Stimulated activated naive CD8-positive, alpha-beta T cell treated with anti-CD3 and anti-CD28 coated beads, Interleukin-15, Interleukin-2, amounts not matched to agents 100 ng/mL and 50 ng/mL, for 24 hours (primary cell): Measurements from ENCODE around the gene MAGI1.
"Not testable (repeated sequence)": the region's sequence is repeated elsewhere in the genome, so short reads cannot be mapped to it uniquely, and the experiment has no call there.

Experiments used
- H3K27ac Mint-ChIP-seq: one replicate; pipeline ENCODE4 v1.8.0; 2021; ENCODE audit warnings: mild to moderate bottlenecking, mixed read lengths
- H3K27me3 Mint-ChIP-seq: one replicate; pipeline ENCODE4 v1.8.0; 2021; ENCODE audit warnings: mixed read lengths
- H3K36me3 Mint-ChIP-seq: one replicate; pipeline ENCODE4 v1.8.0; 2021; ENCODE audit warnings: low read depth, mixed read lengths
- H3K4me1 Mint-ChIP-seq: one replicate; pipeline ENCODE4 v1.8.0; 2021; ENCODE audit warnings: low read depth, mixed read lengths
- H3K4me3 Mint-ChIP-seq: one replicate; pipeline ENCODE4 v1.8.0; 2021; ENCODE audit warnings: mild to moderate bottlenecking, mixed read lengths
- H3K9me3 Mint-ChIP-seq: one replicate; pipeline ENCODE4 v1.8.0; 2021; ENCODE audit warnings: mixed read lengths

MAGI1 gene

GRCh38 chr3:66052721-66053549, 14.2 kb upstream of the MAGI1 start:
- Mint-ChIP-seq H3K36me3 (no peaks in the 10 kb centered on the region), H3K27me3 (no peaks in the 10 kb centered on the region), H3K4me3 (no peak overlapping the region), H3K9me3 (peaks cover 5% of the 10 kb centered on the region), H3K4me1 (no peaks in the 10 kb centered on the region), H3K27ac (no peak overlapping the region)

GRCh38 chr3:66050821-66051220, 12.1 kb upstream of the MAGI1 start:
- Mint-ChIP-seq H3K4me3 (no peak overlapping the region), H3K9me3 (peaks cover 5% of the 10 kb centered on the region), H3K27me3 (no peaks in the 10 kb centered on the region), H3K4me1 (no peaks in the 10 kb centered on the region), H3K36me3 (no peaks in the 10 kb centered on the region), H3K27ac (no peak overlapping the region)

GRCh38 chr3:66048051-66048395, 9.3 kb upstream of the MAGI1 start:
- Mint-ChIP-seq H3K27ac (no peak overlapping the region), H3K4me1 (no peaks in the 10 kb centered on the region), H3K36me3 (no peaks in the 10 kb centered on the region), H3K9me3 (peaks cover 5% of the 10 kb centered on the region), H3K27me3 (peaks cover 10% of the 10 kb centered on the region), H3K4me3 (no peak overlapping the region)

GRCh38 chr3:66047311-66048050, 8.8 kb upstream of the MAGI1 start:
- H3K27me3 Mint-ChIP-seq = peaks cover 15% of the 10 kb centered on the region
- H3K4me3 Mint-ChIP-seq = no peak overlapping the region
- H3K9me3 Mint-ChIP-seq = peaks cover 5% of the 10 kb centered on the region
- no peaks in the 10 kb centered on the region for H3K36me3 Mint-ChIP-seq
- no peaks in the 10 kb centered on the region for H3K4me1 Mint-ChIP-seq
- H3K27ac Mint-ChIP-seq = no peak overlapping the region

GRCh38 chr3:66046321-66046720, 7.6 kb upstream of the MAGI1 start:
- H3K4me3 Mint-ChIP-seq, H3K36me3 Mint-ChIP-seq, H3K9me3 Mint-ChIP-seq, H3K27ac Mint-ChIP-seq, H3K4me1 Mint-ChIP-seq: not testable (repeated sequence)
- peaks cover 23% of the 10 kb centered on the region for H3K27me3 Mint-ChIP-seq

GRCh38 chr3:66041828-66042227, 3.1 kb upstream of the MAGI1 start:
- no peaks in the 10 kb centered on the region for H3K9me3 Mint-ChIP-seq
- no peak overlapping the region for H3K4me3 Mint-ChIP-seq
- no peaks in the 10 kb centered on the region for H3K36me3 Mint-ChIP-seq
- peaks cover 62% of the 10 kb centered on the region for H3K27me3 Mint-ChIP-seq
- peaks cover 16% of the 10 kb centered on the region for H3K4me1 Mint-ChIP-seq
- H3K27ac Mint-ChIP-seq = no peak overlapping the region

GRCh38 chr3:66041116-66041515, 2.4 kb upstream of the MAGI1 start:
- Mint-ChIP-seq H3K27ac (no peak overlapping the region), H3K9me3 (no peaks in the 10 kb centered on the region), H3K4me1 (peaks cover 16% of the 10 kb centered on the region), H3K27me3 (peaks cover 69% of the 10 kb centered on the region), H3K36me3 (no peaks in the 10 kb centered on the region), H3K4me3 (no peak overlapping the region)

- H3K27ac Mint-ChIP-seq = no peak overlapping the region
- H3K36me3 Mint-ChIP-seq = no peaks in the 10 kb centered on the region
- H3K4me3 Mint-ChIP-seq = no peak overlapping the region
- peaks cover 85% of the 10 kb centered on the region for H3K27me3 Mint-ChIP-seq
- H3K4me1 Mint-ChIP-seq = peaks cover 16% of the 10 kb centered on the region
- H3K9me3 Mint-ChIP-seq = peaks cover 2% of the 10 kb centered on the region
Measured at GRCh38 chr3:66039590-66039887, 821 bp upstream of the MAGI1 start.

GRCh38 chr3:66038384-66038725, 363 bp downstream of the MAGI1 start:
- Mint-ChIP-seq H3K27me3 (peaks cover 83% of the 10 kb centered on the region), H3K4me3 (peak overlapping the region; percentile 85), H3K9me3 (peaks cover 5% of the 10 kb centered on the region), H3K4me1 (peaks cover 20% of the 10 kb centered on the region), H3K27ac (peak overlapping the region; percentile 33), H3K36me3 (no peaks in the 10 kb centered on the region)

- Mint-ChIP-seq H3K9me3 (peaks cover 5% of the 10 kb centered on the region), H3K27me3 (peaks cover 79% of the 10 kb centered on the region), H3K27ac (no peak overlapping the region), H3K4me1 (peaks cover 23% of the 10 kb centered on the region), H3K4me3 (peak overlapping the region; percentile 85), H3K36me3 (no peaks in the 10 kb centered on the region)
Measured at GRCh38 chr3:66037986-66038369, 740 bp downstream of the MAGI1 start.

- peak overlapping the region; percentile 85 for H3K4me3 Mint-ChIP-seq
Measured at GRCh38 chr3:66037330-66037985, 1.3 kb downstream of the MAGI1 start.

GRCh38 chr3:66036586-66037148, 2.1 kb downstream of the MAGI1 start:
- no peaks in the 10 kb centered on the region for H3K36me3 Mint-ChIP-seq
- no peak overlapping the region for H3K4me3 Mint-ChIP-seq
- peaks cover 5% of the 10 kb centered on the region for H3K9me3 Mint-ChIP-seq
- peaks cover 69% of the 10 kb centered on the region for H3K27me3 Mint-ChIP-seq
- no peak overlapping the region for H3K27ac Mint-ChIP-seq
- H3K4me1 Mint-ChIP-seq = peaks cover 23% of the 10 kb centered on the region

More at GRCh38 chr3:66037330-66037985, 1.3 kb downstream of the MAGI1 start:
- Mint-ChIP-seq H3K27ac (no peak overlapping the region), H3K9me3 (peaks cover 5% of the 10 kb centered on the region), H3K27me3 (peaks cover 74% of the 10 kb centered on the region), H3K36me3 (no peaks in the 10 kb centered on the region), H3K4me1 (peaks cover 23% of the 10 kb centered on the region)

- H3K4me1 Mint-ChIP-seq = peaks cover 23% of the 10 kb centered on the region
- H3K4me3 Mint-ChIP-seq = no peak overlapping the region
- no peaks in the 10 kb centered on the region for H3K36me3 Mint-ChIP-seq
- H3K27me3 Mint-ChIP-seq = peaks cover 63% of the 10 kb centered on the region
- H3K27ac Mint-ChIP-seq = no peak overlapping the region
- peaks cover 5% of the 10 kb centered on the region for H3K9me3 Mint-ChIP-seq
Measured at GRCh38 chr3:66035763-66036477, 2.8 kb downstream of the MAGI1 start.

GRCh38 chr3:66033241-66034138, 5.2 kb downstream of the MAGI1 start:
- peaks cover 5% of the 10 kb centered on the region for H3K9me3 Mint-ChIP-seq
- H3K27ac Mint-ChIP-seq = peak overlapping the region; percentile 77
- peaks cover 21% of the 10 kb centered on the region for H3K4me1 Mint-ChIP-seq
- H3K36me3 Mint-ChIP-seq = no peaks in the 10 kb centered on the region
- H3K27me3 Mint-ChIP-seq = peaks cover 44% of the 10 kb centered on the region
- no peak overlapping the region for H3K4me3 Mint-ChIP-seq
